ENCODE results near the gene LRRC74A.

DNA sequence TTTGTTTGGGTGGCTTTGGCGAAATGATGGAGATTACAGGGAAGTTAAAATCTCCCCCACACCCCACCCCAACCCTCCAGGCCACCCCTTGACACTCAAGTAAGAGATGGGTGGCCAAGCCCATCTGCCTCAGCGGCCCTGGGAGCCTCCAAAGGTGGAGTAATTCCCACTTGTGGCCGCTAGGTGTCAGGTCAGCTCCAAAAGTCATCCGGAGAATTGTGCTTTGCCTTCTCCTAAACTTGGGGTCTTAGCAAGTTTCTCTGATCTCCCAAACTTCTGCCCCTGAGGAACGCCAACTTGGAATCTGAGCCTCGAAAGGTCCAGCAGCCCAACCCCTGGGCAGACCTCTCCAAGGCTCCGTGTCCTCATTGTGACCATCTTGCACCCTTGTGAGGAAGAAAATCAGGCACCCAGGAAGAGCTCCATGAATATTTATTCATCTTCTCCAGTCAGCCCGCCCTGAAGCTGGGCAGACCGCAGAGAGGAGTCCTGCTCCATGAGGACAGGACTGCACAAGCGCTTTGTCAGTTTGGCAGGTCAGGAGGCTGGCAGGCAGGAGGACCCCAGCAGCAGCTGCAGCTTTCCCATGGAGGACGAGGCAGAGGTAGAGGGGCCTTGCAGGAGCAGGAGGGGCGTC is 46.7 kb downstream of the LRRC74A start:
- TF ChIP-seq CCAR2 (IDR thresholded peaks at IDR 0.05; ENCODE audit: low read depth, low read length) (no peak), HDAC2 (IDR thresholded peaks at IDR 0.05) (no peak), RAD21 (CRISPR knock-in tag; conservative IDR thresholded peaks at IDR 0.05 in 1 of 2, IDR thresholded peaks at IDR 0.05 in 1 of 2) (peak; percentile 62 to 70), BRCA1 (IDR thresholded peaks at IDR 0.05) (no peak), BRCA1 (CRISPR knock-in tag; IDR thresholded peaks at IDR 0.05) (no peak)
- TF ChIP-seq, protein P1, sequence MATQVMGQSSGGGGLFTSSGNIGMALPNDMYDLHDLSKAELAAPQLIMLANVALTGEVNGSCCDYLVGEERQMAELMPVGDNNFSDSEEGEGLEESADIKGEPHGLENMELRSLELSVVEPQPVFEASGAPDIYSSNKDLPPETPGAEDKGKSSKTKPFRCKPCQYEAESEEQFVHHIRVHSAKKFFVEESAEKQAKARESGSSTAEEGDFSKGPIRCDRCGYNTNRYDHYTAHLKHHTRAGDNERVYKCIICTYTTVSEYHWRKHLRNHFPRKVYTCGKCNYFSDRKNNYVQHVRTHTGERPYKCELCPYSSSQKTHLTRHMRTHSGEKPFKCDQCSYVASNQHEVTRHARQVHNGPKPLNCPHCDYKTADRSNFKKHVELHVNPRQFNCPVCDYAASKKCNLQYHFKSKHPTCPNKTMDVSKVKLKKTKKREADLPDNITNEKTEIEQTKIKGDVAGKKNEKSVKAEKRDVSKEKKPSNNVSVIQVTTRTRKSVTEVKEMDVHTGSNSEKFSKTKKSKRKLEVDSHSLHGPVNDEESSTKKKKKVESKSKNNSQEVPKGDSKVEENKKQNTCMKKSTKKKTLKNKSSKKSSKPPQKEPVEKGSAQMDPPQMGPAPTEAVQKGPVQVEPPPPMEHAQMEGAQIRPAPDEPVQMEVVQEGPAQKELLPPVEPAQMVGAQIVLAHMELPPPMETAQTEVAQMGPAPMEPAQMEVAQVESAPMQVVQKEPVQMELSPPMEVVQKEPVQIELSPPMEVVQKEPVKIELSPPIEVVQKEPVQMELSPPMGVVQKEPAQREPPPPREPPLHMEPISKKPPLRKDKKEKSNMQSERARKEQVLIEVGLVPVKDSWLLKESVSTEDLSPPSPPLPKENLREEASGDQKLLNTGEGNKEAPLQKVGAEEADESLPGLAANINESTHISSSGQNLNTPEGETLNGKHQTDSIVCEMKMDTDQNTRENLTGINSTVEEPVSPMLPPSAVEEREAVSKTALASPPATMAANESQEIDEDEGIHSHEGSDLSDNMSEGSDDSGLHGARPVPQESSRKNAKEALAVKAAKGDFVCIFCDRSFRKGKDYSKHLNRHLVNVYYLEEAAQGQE (IDR thresholded peaks at IDR 0.05; ENCODE audit: borderline replicate concordance), result peak; percentile 35; the same call in 1 of the 2 replicates
- TF ChIP-seq, protein P1 (CRISPR knock-in tag; IDR thresholded peaks at IDR 0.05; ENCODE audit: low read depth), result no peak
- TF ChIP-seq, protein P2, sequence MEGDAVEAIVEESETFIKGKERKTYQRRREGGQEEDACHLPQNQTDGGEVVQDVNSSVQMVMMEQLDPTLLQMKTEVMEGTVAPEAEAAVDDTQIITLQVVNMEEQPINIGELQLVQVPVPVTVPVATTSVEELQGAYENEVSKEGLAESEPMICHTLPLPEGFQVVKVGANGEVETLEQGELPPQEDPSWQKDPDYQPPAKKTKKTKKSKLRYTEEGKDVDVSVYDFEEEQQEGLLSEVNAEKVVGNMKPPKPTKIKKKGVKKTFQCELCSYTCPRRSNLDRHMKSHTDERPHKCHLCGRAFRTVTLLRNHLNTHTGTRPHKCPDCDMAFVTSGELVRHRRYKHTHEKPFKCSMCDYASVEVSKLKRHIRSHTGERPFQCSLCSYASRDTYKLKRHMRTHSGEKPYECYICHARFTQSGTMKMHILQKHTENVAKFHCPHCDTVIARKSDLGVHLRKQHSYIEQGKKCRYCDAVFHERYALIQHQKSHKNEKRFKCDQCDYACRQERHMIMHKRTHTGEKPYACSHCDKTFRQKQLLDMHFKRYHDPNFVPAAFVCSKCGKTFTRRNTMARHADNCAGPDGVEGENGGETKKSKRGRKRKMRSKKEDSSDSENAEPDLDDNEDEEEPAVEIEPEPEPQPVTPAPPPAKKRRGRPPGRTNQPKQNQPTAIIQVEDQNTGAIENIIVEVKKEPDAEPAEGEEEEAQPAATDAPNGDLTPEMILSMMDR (IDR thresholded peaks at IDR 0.05 in 2 of 3, conservative IDR thresholded peaks at IDR 0.05 in 1 of 3; ENCODE audit: insufficient read depth in 2 of 3, low read depth in 1 of 3, low read length in 3 of 3), result peak; percentile 74 to 80 (median 77)
- TF ChIP-seq, protein P3, sequence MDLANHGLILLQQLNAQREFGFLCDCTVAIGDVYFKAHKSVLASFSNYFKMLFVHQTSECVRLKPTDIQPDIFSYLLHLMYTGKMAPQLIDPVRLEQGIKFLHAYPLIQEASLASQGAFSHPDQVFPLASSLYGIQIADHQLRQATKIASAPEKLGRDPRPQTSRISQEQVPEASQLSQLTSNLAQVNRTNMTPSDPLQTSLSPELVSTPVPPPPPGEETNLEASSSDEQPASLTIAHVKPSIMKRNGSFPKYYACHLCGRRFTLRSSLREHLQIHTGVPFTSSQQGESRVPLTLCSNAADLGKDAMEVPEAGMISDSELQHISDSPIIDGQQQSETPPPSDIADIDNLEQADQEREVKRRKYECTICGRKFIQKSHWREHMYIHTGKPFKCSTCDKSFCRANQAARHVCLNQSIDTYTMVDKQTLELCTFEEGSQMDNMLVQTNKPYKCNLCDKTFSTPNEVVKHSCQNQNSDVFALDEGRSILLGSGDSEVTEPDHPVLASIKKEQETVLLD (IDR thresholded peaks at IDR 0.05), result no peak

Data from K562 (cell line).